KOPT-K1 (cell line): ENCODE results near the gene CUEDC1.
"Not testable (repeated sequence)": the region's sequence is repeated elsewhere in the genome, so short reads cannot be mapped to it uniquely, and the experiment has no call there.

ENCODE experiments used
- H3K27ac ChIP-seq: fragments of 200-600 bp; sonication (generic); 2 replicates; pipeline ENCODE4 v1.5.1; 2016; ENCODE audit warnings: antibody characterized with exemption, mild to moderate bottlenecking, low read depth, low read length; ENCODE audit not compliant: poor library complexity, severe bottlenecking
- H3K36me3 ChIP-seq: fragments of 200-600 bp; sonication (generic); 2 replicates; pipeline ENCODE4 v1.5.1; 2017; ENCODE audit warnings: antibody characterized with exemption, mild to moderate bottlenecking, low read length, moderate library complexity; ENCODE audit not compliant: insufficient read depth
- H3K9me3 ChIP-seq: fragments of 200-600 bp; sonication (generic); 2 replicates; pipeline ENCODE4 v1.5.1; 2017; ENCODE audit warnings: antibody characterized with exemption, low read length, mild to moderate bottlenecking; ENCODE audit not compliant: insufficient read depth, poor library complexity, severe bottlenecking

Gene CUEDC1

DNA sequence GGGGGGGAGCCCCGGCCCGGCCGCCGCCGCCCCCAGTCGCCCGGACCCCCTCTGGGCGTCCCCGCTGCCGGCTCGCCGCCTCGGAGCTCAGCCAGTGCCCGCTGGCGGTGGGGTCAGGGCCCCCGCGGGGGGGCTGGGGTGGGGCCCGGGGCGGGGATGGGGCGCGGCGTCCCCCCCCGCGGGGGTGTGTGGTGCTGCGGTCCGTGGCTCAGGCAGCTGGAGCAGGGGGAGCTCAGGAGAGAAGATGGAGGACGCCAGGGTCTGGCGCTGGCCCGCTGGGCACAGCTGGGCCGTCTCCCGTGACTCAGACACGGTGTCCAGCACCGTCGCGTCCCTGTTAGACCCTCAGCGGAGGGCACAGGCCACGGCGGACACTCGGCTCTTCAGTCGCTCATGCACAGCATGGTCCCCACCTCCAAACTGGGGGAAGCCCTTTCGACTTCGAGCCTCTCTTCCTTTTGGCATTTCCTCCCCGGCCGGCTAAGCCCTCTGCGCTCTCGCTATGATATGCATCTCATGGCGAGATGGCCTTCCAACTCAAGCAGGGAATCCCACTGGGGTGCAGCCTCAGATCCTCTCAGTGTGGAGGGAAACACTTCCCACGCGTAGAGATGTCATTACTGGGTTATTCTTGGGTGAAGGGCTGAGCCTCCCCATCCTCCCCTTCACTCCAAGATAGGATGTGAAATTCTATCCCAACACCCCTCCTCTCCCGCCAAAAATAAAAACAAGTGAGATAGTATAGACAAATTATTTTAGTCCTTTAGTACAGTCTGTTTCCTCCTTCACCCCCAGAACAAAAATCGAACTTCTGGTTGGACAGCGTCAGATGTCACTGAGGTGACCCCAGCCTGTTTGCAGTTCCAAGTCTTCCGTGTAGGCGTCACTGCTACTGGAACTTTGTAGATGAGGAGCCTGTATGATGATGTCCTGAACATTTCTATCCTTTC, 33.4 kb upstream of the CUEDC1 start:
- H3K36me3 ChIP-seq: peaks cover 18% of the 10 kb centered on the region

DNA sequence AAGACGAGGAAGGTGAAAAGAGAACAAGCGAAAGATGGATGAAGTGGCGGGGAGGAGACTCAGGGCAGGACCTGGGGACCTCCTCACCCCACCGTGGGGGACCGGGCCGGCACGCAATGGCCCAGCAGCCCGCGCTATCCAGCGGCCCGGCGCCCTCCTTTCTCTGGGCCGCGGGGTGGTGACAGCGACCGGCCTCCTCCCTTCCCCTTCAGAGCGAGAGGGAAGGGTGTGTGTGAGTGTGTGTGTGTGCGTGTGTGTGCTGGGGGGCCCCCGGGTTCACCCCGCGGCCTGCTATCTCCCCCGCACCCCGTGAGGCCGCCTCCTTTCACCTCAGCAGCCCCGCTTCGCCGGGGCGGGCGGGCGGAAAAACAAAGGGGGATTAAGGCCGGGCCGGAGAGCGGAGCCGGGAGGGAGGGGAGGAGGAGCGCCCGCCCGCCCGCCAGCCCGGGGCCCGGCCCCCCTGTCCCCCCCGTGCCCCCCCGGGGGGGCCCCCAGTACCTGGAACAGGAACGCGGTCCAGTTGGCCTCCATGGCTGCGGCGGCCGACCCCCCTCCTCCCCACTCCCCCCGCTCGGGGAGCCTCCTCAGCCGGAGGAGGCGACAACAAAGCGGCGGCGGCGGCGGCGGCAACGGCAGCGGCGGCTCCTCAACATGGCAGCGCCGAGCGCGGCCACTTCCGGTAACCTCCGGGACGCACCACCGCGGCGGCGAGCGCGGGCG, 32.5 kb upstream of the CUEDC1 start, which contains the start of gene VEZF1:
Gene VEZF1 (minus strand): TSS at position 674 of the 720 bp plus-strand sequence. CDS start 143 bp downstream, at position 531.
- Histone ChIP-seq H3K9me3 (no peaks in the 10 kb centered on the region), H3K27ac (peak within 1 kb of the TSS; percentile 79), H3K36me3 (peaks cover 26% of the 10 kb centered on the region)

More for the DNA sequence above, 33.4 kb upstream of the CUEDC1 start:
- Histone ChIP-seq H3K27ac (peak overlapping the region; percentile 79), H3K9me3 (no peaks in the 10 kb centered on the region)

DNA sequence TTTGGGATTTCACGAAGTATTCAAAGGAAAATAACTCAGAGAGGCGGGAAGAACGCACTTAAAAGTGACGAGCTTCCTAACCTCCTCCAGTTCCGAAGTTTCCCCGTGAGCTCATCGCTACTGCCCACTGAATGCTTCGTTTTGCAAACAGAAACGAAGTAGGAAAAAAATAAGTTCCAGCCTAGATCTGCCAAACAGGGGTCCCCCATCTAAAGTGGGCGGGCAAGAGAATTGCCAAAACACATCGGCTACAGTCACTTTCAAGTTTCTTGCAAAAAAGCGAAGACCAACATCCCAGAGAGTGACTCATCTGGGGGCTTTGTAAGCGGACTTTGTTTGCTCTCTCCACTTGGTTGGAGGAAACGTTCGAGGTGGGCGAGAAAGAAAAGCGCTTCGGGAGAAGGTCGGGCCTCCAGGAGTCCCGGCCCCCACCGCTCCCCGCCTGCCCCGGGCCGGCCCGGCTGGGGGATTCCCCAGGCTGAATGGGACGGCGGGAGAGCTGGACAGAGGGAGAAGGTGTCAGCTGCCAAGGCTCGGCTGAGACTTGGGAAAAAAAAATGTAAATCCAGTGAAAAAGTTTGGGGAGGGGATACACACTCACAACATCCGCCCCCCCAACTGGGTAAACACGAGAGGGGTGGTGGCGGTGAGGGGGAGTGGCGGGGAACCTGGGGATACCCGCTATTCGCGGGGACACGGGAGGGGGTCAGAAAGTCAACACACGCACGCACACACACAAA, 31.8 kb upstream of the CUEDC1 start:
- peak overlapping the region; percentile 79 for H3K27ac ChIP-seq
- H3K36me3 ChIP-seq: peaks cover 33% of the 10 kb centered on the region
- H3K9me3 ChIP-seq: no peaks in the 10 kb centered on the region

DNA sequence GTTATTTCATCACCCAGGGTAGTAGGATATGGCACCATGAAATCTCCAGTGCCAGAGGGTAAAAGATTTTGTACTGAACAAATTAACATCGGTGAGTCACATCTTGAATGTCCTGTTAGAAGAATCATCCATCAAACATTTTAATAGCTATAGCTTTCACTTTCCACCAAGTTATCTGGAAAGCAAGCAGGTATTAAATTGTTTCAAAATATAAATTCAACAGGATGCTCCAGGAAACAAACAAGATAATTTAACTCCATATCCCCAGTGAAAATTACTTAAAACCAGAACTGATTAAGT, 30.4 kb upstream of the CUEDC1 start:
- H3K9me3 ChIP-seq: no peaks in the 10 kb centered on the region
- no peak overlapping the region for H3K27ac ChIP-seq
- peaks cover 47% of the 10 kb centered on the region for H3K36me3 ChIP-seq

DNA sequence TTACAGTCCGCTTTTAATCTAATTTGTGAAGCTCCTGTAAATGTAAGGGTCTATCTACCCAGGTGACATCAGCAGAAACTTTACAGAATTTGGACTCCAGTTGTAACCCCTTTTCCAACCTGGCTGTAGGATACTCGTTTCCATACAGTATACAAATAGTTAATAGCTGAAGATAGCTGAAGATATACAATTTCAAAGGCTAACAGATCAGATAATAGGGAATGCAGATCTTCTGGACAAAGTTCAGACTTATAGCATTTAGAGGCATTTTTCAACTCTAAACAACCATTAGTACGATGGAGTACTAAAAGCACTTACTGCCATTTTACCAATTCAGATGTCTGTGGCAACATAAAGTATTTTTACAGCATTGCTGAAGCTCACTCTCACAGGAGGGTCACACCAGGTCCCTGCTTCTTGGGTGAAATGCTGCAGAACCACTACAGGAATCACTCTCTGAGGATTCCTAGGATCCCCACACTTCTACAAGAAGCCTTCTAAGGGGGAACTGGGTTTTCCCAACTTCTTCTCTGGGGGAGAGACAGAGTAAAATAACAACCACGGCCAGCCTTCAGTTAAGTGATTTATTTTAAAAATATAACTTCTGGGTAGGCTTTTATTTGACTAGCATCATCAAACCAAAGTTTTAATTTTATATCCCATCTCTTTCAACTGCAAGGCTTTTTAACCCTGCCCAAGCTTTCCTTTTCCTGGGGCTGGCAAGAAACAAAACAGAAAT, 29.9 kb upstream of the CUEDC1 start:
- peaks cover 52% of the 10 kb centered on the region for H3K36me3 ChIP-seq
- no peak overlapping the region for H3K27ac ChIP-seq

DNA sequence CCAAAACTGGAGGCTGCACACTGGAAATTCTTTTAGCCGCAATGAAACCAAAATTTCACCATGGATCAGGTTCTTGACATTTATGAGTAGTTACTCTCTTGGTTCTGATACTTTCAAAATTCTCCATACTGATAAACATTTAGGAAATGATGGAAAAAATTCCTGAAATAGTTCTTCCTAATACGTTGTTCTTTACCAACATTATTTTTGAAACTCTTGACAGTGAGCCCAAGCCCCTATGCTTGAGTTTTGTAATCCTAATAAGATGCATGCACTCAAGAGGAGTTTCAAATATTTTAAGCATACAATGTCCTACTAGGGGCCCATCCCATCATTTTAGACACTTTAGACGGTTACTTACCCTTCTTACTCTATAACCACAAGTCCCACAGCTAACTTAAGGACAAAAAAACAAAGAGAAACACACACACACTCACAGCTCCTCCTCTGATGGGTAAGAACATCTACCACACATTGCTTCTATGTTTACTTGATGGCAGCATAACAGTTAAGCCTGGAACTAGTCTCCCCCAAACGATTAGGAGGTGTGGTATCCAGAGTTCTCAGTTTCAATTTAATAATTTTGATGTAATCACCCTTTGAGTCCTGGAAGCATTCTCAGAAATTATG, 29.2 kb upstream of the CUEDC1 start:
- H3K27ac ChIP-seq: no peak overlapping the region
- peaks cover 60% of the 10 kb centered on the region for H3K36me3 ChIP-seq
- no peaks in the 10 kb centered on the region for H3K9me3 ChIP-seq

More for the DNA sequence above, 29.9 kb upstream of the CUEDC1 start:
- H3K9me3 ChIP-seq: no peaks in the 10 kb centered on the region

DNA sequence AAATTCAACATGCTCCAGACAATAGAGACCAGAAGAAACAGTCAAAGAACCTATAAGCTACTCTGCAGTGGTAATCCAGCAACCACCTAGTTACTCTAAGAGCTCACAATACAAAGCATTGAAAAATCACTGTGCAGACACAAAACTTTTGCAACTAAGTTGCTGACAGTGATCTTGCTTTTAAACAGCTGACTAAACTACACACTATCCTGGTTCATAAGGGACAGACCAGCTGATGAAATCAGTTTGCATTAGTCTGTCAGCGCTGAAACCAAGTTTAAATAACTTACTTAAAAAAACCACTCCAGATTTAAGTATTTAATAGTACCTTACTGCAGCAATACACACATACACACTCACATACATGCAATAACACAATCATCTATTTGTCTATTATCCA, 28.2 kb upstream of the CUEDC1 start:
- Histone ChIP-seq H3K27ac (no peak overlapping the region), H3K9me3 (no peaks in the 10 kb centered on the region), H3K36me3 (peaks cover 69% of the 10 kb centered on the region)

DNA sequence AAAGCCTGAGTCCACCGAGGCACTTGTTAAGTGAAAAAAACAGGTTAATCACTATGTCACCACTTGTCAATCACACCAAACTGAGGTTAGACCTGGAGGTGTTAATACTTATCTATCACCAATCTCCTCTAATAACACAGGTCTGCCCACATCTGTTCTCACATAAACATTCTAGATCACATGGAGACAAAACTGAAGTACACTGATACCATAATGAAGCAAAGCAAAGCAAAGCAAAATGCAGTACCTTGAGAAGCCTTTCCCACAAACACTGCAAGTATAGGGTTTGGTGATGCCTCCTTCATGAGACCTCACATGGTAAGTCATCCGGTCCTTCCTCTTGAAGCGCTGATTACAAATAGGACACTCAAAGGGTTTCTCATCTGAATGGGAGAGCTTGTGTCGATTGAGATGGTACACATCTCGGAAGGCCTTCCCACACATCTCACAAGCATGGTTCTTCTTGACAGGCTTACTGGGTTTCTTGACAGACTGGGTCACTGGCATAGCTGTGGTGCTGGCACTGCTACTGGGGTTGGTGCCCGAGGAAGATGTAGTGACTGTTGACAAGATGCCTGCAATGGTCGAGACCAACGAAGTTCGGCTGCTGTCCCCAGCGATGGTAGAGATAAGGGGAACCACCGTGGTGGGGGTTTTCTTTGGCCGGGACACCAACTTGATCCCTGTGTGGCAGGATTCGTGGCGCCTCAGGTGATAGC, 27.4 kb upstream of the CUEDC1 start:
- Histone ChIP-seq H3K36me3 (peaks cover 77% of the 10 kb centered on the region), H3K27ac (no peak overlapping the region)

DNA sequence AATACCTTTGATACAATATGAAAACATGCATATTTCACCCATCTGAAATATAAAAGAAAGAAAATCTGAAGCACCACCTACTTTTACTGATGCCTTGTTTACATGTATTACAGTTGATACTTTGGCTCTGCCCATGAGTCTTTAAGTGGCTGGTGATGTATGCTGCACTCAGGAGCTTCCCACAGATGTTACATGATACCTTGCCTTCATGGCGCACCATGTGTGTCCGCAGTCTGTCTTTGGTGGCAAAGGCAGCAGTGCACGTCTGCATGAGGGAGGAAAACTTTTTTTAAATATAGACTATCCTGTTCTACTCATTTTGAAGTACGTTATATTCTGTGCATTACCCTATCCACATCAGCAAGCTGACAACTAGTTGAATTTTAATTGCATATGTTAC, 25.3 kb upstream of the CUEDC1 start:
- no peak overlapping the region for H3K27ac ChIP-seq
- no peaks in the 10 kb centered on the region for H3K9me3 ChIP-seq
- peaks cover 98% of the 10 kb centered on the region for H3K36me3 ChIP-seq

More for the DNA sequence above, 27.4 kb upstream of the CUEDC1 start:
- no peaks in the 10 kb centered on the region for H3K9me3 ChIP-seq

DNA sequence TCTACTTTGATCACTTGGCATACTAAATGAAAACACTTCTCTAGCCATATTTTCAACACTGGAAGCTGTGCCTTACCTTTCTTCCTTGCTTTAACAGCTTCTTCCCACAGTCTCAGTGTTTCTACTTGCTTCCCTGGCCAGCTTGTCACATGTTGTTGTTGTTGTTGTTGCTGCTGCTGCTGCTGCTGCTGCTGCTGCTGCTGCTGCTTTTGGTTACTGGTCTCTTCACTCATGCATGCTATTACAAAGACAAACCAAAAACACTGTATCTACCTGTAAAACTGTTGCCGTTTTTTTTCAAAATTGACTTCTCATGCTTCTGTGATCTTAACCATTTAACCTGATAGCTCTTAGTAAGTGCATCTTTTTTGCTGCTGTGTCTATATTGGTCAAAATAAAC, 23.9 kb upstream of the CUEDC1 start:
- Histone ChIP-seq H3K36me3 (peaks cover 100% of the 10 kb centered on the region), H3K9me3 (no peaks in the 10 kb centered on the region)

DNA sequence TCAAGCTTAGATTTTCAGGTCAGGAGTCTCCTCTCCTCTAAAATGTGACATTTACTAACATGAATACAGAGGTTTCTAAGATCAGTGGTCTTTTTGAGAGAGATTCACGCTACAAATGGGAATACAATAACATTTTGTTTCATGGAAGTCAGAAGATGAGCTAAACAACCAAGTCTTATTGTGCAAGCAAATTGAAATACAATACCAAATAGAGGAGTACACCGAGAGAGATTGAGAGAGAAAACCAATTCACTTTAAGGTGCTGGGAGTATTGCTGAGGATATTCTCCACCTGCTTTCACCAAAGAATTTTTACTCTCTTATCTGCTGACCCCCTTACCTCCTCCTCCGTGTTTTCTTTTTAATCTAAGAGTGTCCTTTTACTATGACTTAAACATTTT, 21.4 kb upstream of the CUEDC1 start:
- Histone ChIP-seq H3K9me3 (no peaks in the 10 kb centered on the region), H3K27ac (no peak overlapping the region), H3K36me3 (peaks cover 99% of the 10 kb centered on the region)

More for the DNA sequence above, 23.9 kb upstream of the CUEDC1 start:
- no peak overlapping the region for H3K27ac ChIP-seq

DNA sequence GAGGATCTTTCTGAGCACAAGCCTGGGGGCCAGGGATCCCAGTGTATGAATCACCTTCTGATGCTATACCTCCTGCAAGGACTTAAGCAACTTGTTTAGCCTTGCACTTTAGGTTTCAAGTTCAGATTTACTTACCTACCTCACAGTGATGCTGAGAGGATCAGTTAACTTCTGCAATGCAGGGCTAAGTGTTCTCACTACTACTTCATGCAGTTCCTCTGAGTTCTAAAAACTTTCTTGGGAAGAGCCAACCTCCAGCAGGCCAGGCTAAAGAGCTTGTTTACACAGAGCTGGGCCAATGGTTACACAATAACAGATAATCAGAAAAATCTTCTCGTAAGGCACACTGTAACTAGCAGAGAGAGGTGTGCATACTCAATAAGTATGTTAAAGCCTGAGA, 19.8 kb upstream of the CUEDC1 start:
- H3K36me3 ChIP-seq: peaks cover 88% of the 10 kb centered on the region
- no peak overlapping the region for H3K27ac ChIP-seq
- no peaks in the 10 kb centered on the region for H3K9me3 ChIP-seq

DNA sequence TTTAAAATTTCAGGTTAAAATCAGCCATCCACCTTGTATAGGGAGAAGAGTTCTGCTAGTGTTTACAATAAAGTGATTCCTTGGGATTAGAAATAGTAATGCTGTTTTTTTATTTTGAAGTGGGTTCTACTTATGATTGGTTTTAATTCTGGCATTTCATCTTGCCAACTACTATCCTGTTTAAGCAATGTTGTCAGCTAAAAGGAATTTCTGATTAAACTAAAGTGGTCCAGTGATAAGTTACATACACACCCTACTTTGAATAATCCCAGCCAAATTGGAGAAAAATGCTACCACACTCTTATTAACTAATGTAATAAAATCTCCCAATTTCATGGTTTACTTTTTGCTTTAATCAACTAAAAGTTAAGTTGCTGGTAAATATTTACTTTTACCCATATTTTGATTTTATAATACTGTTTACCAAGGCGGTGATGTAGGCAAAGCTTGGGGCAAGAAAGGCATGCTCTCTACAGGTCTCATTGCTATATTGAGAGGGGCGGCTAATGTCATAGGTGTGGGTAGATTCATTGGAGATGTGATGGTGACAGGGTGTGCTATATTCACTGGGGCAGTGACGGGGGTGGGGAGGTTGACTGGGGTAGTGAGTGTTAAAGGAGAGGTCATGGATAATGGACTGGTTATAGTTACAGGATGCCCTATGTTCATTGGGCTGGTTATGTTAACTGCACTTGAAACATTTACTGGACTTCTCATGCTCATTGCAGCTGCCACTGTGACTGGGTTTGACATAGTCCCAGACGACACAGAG, 19.0 kb upstream of the CUEDC1 start:
- not testable (repeated sequence) for H3K27ac ChIP-seq, H3K9me3 ChIP-seq
- peaks cover 80% of the 10 kb centered on the region for H3K36me3 ChIP-seq
